Type B pancreatic cell (in vitro differentiated cells): Measurements from ENCODE around the gene INPP5A. TPM values are rescaled to one million over a fixed set of nuclear protein-coding genes. Genes with fewer than 3 reads are reported as not detected.

Experiments used
- DNase-seq: peaks from one replicate; pipeline ENCODE4 v3.0.0; 2021; ENCODE audit warnings: mixed read lengths; ENCODE audit not compliant: unreplicated experiment; ENCODE audit errors: extremely low spot score
- H3K27ac Mint-ChIP-seq: 2 replicates; pipeline ENCODE4 v1.8.0; 2021; ENCODE audit warnings: mild to moderate bottlenecking, mixed read lengths
- H3K27me3 Mint-ChIP-seq: 2 replicates; pipeline ENCODE4 v1.8.0; 2021; ENCODE audit warnings: mixed read lengths
- H3K36me3 Mint-ChIP-seq: 2 replicates; pipeline ENCODE4 v1.8.0; 2021; ENCODE audit warnings: mixed read lengths
- H3K4me1 Mint-ChIP-seq: one replicate; pipeline ENCODE4 v1.8.0; 2021; ENCODE audit warnings: mixed read lengths; ENCODE audit not compliant: unreplicated experiment
- H3K4me3 Mint-ChIP-seq: 2 replicates; pipeline ENCODE4 v1.8.0; 2021; ENCODE audit warnings: mild to moderate bottlenecking, mixed read lengths
- H3K9me3 Mint-ChIP-seq: 2 replicates; pipeline ENCODE4 v1.8.0; 2021; ENCODE audit warnings: mixed read lengths
- CTCF ChIP-seq: fragments of 200-600 bp; sonication (generic); conservative IDR thresholded peaks from 2 replicates; pipeline ENCODE4 v1.5.0; 2021; ENCODE audit warnings: antibody characterized with exemption, mild to moderate bottlenecking
- total RNA-seq: library from RNA; stranded (reverse); gene quantifications from 2 replicates; pipeline ENCODE4 v1.2.1, GENCODE V29; 2021; ENCODE audit warnings: low replicate concordance

The INPP5A gene
- total RNA-seq, 1 donor from 2014 or later: 26.6 TPM

- Mint-ChIP-seq H3K9me3 (no peaks in the 10 kb centered on the region), H3K27ac (no peak overlapping the region), H3K4me1 (peaks cover 12% of the 10 kb centered on the region), H3K27me3 (peaks cover 3% of the 10 kb centered on the region), H3K36me3 (no peaks in the 10 kb centered on the region), H3K4me3 (no peak overlapping the region)
- no peak for TF ChIP-seq CTCF
- no peak for DNase-seq
Measured at GRCh38 chr10:132492323-132493025, 45.1 kb upstream of the INPP5A start.

DNA sequence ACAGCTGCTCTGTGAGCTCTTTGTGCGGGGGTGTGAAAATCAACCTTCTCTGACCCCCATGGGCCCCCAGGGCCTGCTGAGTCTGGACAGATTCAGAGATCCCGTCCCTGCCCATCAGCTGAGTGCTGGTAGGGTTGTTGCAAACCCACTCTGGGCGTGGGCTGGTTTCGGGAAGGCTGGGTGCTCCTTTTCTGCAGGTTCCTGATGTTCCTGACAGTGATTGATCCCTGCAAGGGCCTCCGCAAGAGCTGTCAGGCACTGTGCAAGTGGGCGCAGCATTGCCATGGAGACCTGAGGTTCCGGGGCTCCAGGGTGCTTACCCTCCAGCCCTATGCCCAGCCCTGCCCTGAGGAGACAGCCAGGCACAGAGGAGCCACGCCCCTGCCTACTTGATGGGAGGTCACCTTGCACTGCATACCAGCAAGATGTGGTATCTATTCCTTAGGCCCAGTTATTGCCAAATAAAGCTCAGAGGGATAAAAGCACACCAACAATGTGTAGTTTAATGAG is 44.3 kb upstream of the INPP5A start:
- TF ChIP-seq CTCF: no peak
- Mint-ChIP-seq H3K4me1 (peaks cover 12% of the 10 kb centered on the region), H3K27ac (no peak overlapping the region), H3K9me3 (no peaks in the 10 kb centered on the region), H3K27me3 (peaks cover 3% of the 10 kb centered on the region), H3K36me3 (no peaks in the 10 kb centered on the region), H3K4me3 (no peak overlapping the region)
- DNase-seq: no peak

DNA sequence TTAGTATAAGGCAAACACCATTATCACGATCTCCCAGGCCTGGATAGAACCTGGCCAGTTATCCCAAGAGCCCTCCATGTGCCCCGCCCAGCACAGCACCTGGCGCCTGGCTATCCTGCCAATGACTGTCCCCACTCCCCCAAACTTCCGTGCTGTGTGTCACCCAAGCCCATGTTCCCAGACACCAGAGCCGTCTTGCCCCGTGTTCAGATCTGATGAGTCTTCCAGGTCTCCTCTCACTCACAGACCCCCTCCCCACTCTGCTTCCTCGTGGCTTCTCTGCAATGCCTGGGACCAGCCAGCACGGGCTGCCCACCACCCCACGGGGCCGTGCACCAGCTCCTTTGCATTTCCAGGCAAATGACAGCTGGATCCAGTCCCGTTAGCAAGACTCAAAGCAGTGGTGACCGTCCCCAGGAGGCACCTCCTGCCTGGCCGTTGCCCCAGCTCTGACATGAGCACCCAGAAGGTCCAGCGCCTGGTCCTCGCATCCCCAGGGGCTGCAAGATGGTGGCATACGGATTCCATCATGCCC is 43.8 kb upstream of the INPP5A start:
- TF ChIP-seq CTCF: no peak
- Mint-ChIP-seq H3K27me3 (peaks cover 6% of the 10 kb centered on the region), H3K27ac (no peak overlapping the region), H3K36me3 (no peaks in the 10 kb centered on the region), H3K9me3 (no peaks in the 10 kb centered on the region), H3K4me3 (no peak overlapping the region), H3K4me1 (peaks cover 12% of the 10 kb centered on the region)
- DNase-seq: no peak

GRCh38 chr10:132494866-132495630 is 42.5 kb upstream of the INPP5A start:
- Mint-ChIP-seq H3K9me3 (no peaks in the 10 kb centered on the region), H3K4me1 (peaks cover 12% of the 10 kb centered on the region), H3K36me3 (no peaks in the 10 kb centered on the region), H3K27me3 (peaks cover 6% of the 10 kb centered on the region), H3K4me3 (no peak overlapping the region), H3K27ac (no peak overlapping the region)
- TF ChIP-seq CTCF: no peak
- DNase-seq: no peak

DNA sequence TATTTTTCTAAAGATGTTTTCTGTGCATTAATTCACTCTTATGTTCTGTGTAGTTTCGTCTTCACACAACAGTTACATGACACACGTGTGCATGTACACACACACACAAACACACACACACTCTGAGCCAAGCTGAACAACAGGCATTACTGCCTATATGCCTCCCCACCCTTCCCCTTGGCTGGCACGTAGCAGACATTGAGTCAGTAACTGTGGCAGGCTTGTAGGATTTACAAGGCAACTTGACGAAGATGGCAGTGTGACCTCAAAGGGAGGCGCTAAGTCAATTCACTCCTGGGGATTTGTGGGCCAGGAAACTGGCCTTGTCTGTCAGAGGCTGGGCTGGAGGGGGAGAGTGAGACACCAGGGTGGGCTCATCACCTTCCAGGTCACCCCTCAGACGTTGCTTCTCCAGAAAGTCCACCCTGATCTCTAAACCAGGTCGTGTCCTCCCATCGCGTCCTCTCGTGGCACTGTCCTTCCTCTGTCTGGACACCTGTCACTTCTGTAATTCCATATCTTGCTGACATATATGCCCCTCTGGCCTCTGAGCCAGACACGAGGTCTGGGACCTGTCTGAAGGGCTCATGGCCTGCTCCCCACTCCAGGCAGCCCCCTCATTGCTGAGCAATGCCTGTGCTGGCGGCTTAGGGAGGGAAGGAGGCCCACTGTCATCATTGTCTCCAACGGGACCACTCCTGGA is 41.1 kb upstream of the INPP5A start:
- no peak for DNase-seq
- H3K27me3 Mint-ChIP-seq: peaks cover 16% of the 10 kb centered on the region
- H3K36me3 Mint-ChIP-seq: no peaks in the 10 kb centered on the region
- no peak for TF ChIP-seq CTCF
- H3K9me3 Mint-ChIP-seq: no peaks in the 10 kb centered on the region
- H3K27ac Mint-ChIP-seq: no peak overlapping the region
- H3K4me3 Mint-ChIP-seq: no peak overlapping the region
- peaks cover 12% of the 10 kb centered on the region for H3K4me1 Mint-ChIP-seq
